ENCODE measurements around the gene CSGALNACT2. TPM values are rescaled to one million over a fixed set of nuclear protein-coding genes. Genes with fewer than 3 reads are reported as not detected.
A peak's percentile ranks its signal among the peaks of the same experiment; 100 is the strongest.

The CSGALNACT2 gene
- total and polyA plus RNA-seq, 2 donors from 2014 or later = 4.8 to 20.0 TPM

DNA sequence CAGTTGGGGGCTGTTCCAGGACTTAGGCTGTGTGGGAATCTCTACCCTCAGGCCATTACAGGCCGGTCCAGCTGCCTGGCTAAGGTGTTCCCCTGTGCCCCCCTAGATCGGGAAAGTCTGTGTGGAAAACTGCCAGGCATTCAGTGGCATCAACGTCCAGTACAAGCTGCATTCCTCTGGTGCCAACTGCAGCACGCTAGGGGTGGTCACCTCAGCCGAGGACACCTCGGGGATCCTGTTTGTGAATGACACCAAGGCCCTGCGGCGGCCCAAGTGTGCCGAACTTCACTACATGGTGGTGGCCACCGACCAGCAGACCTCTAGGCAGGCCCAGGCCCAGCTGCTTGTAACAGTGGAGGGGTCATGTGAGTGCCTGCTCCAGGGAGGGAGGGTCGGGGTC, 27.1 kb upstream of the CSGALNACT2 start:
- Histone ChIP-seq H3K27me3 (ENCODE audit: control insufficient read depth, insufficient read depth, low read length) (no peaks in the 10 kb centered on the region), H3K36me3 (ENCODE audit: control insufficient read depth in 2 of 3, insufficient read depth in 3 of 3, low read length in 3 of 3) (no peaks in the 10 kb centered on the region), H3K9me3 (ENCODE audit: control insufficient read depth in 2 of 3, insufficient read depth in 1 of 3, low read length in 3 of 3) (no peaks in the 10 kb centered on the region), H3K9ac (ENCODE audit: low read length in 3 of 3) (no peak overlapping the region), H3K27ac (ENCODE audit: low read depth in 2 of 2, low read length in 2 of 2) (no peak overlapping the region), H3K4me1 (ENCODE audit: control insufficient read depth in 2 of 3, insufficient read depth in 2 of 3, low read depth in 1 of 3, low read length in 3 of 3) (no peaks in the 10 kb centered on the region), H3K4me3 (ENCODE audit: low read length in 3 of 3) (no peak overlapping the region)
- no peak for TF ChIP-seq CTCF (IDR thresholded peaks at IDR 0.05; ENCODE audit: borderline replicate concordance, extremely low read depth, insufficient read depth)
- FAIRE-seq (no peak), DNase-seq (peak in 1 of 5 donors; percentile 74)
- intact Hi-C loops (cut with DNase I) = no loop called here

- H3K27me3 ChIP-seq (ENCODE audit: control insufficient read depth, insufficient read depth, low read length) = no peaks in the 10 kb centered on the region
- intact Hi-C loops (cut with DNase I) = no loop called here
- no peak for TF ChIP-seq CTCF (IDR thresholded peaks at IDR 0.05; ENCODE audit: borderline replicate concordance, extremely low read depth, insufficient read depth)
- H3K27ac ChIP-seq (ENCODE audit: low read depth in 2 of 2, low read length in 2 of 2) = no peak overlapping the region
- H3K9ac ChIP-seq (ENCODE audit: low read length in 3 of 3) = no peak overlapping the region
- no peaks in the 10 kb centered on the region for H3K9me3 ChIP-seq (ENCODE audit: control insufficient read depth in 2 of 3, insufficient read depth in 1 of 3, low read length in 3 of 3)
- H3K36me3 ChIP-seq (ENCODE audit: control insufficient read depth in 2 of 3, insufficient read depth in 3 of 3, low read length in 3 of 3) = no peaks in the 10 kb centered on the region
- H3K4me1 ChIP-seq (ENCODE audit: control insufficient read depth in 2 of 3, insufficient read depth in 2 of 3, low read depth in 1 of 3, low read length in 3 of 3) = no peaks in the 10 kb centered on the region
- no peak overlapping the region for H3K4me3 ChIP-seq (ENCODE audit: low read length in 3 of 3)
- FAIRE-seq = no peak
- peak in 1 of 5 donors; percentile 71 for DNase-seq
These were observed 26.2 kb upstream of the CSGALNACT2 start for GRCh38 chr10:43111921-43112607.

- H3K9ac ChIP-seq (ENCODE audit: low read length in 3 of 3) = no peak overlapping the region
- DNase-seq (no peak), FAIRE-seq (no peak)
- no peak overlapping the region for H3K4me3 ChIP-seq (ENCODE audit: low read length in 3 of 3)
- H3K9me3 ChIP-seq (ENCODE audit: control insufficient read depth in 2 of 3, insufficient read depth in 1 of 3, low read length in 3 of 3) = no peaks in the 10 kb centered on the region
- H3K4me1 ChIP-seq (ENCODE audit: control insufficient read depth in 2 of 3, insufficient read depth in 2 of 3, low read depth in 1 of 3, low read length in 3 of 3) = no peaks in the 10 kb centered on the region
- intact Hi-C loops (cut with DNase I) = no loop called here
- H3K36me3 ChIP-seq (ENCODE audit: control insufficient read depth in 2 of 3, insufficient read depth in 3 of 3, low read length in 3 of 3) = no peaks in the 10 kb centered on the region
- H3K27me3 ChIP-seq (ENCODE audit: control insufficient read depth, insufficient read depth, low read length) = no peaks in the 10 kb centered on the region
- no peak overlapping the region for H3K27ac ChIP-seq (ENCODE audit: low read depth in 2 of 2, low read length in 2 of 2)
- TF ChIP-seq CTCF (IDR thresholded peaks at IDR 0.05; ENCODE audit: borderline replicate concordance, extremely low read depth, insufficient read depth) = no peak
These were observed 25.7 kb upstream of the CSGALNACT2 start for GRCh38 chr10:43112608-43112961.

Measured in kidney (tissue), 14 donors.